BLaER1 (cell line): ENCODE measurements around the gene ATP9B.
"Not testable (repeated sequence)": the region's sequence is repeated elsewhere in the genome, so short reads cannot be mapped to it uniquely, and the experiment has no call there.

Experiments
- H3K27ac ChIP-seq: shearing (Covaris generic); formaldehyde crosslinking; 2 replicates; pipeline ENCODE4 v1.8.1; 2022
- H3K27me3 ChIP-seq: shearing (Covaris generic); formaldehyde crosslinking; 2 replicates; pipeline ENCODE4 v1.8.1; 2022
- H3K36me3 ChIP-seq: shearing (Covaris generic); formaldehyde crosslinking; 2 replicates; pipeline ENCODE4 v1.8.1; 2022
- H3K4me1 ChIP-seq: shearing (Covaris generic); formaldehyde crosslinking; 2 replicates; pipeline ENCODE4 v1.8.1; 2022
- H3K4me2 ChIP-seq: shearing (Covaris generic); formaldehyde crosslinking; 2 replicates; pipeline ENCODE4 v1.8.1; 2022
- H3K4me3 ChIP-seq: shearing (Covaris generic); formaldehyde crosslinking; 2 replicates; pipeline ENCODE4 v1.8.1; 2022
- H3K9ac ChIP-seq: shearing (Covaris generic); formaldehyde crosslinking; 2 replicates; pipeline ENCODE4 v1.8.1; 2022
- H3K9me3 ChIP-seq: shearing (Covaris generic); formaldehyde crosslinking; 2 replicates; pipeline ENCODE4 v1.8.1; 2022
- H4K20me1 ChIP-seq: shearing (Covaris generic); formaldehyde crosslinking; 2 replicates; pipeline ENCODE4 v1.8.1; 2022
- Cebpa-rat ChIP-seq: shearing (Covaris generic); IDR thresholded peaks from 2 replicates; pipeline ENCODE4 v1.8.1; 2022

Gene ATP9B

GRCh38 chr18:79260023-79260422 lies 190.8 kb downstream of the ATP9B start:
- H4K20me1 ChIP-seq = 0 out of 2 replicates have a peak, but pooled peaks cover 5% of the 10 kb centered on the region
- peak overlapping the region; percentile 60 for H3K4me2 ChIP-seq
- no peak for TF ChIP-seq Cebpa-rat
- H3K4me1 ChIP-seq = peaks cover 63% of the 10 kb centered on the region
- H3K36me3 ChIP-seq = peaks cover 8% of the 10 kb centered on the region
- H3K27me3 ChIP-seq = no peaks in the 10 kb centered on the region
- no peak overlapping the region for H3K27ac ChIP-seq
- H3K9ac ChIP-seq = no peak overlapping the region
- H3K9me3 ChIP-seq = peaks cover 5% of the 10 kb centered on the region
- no peak overlapping the region for H3K4me3 ChIP-seq

GRCh38 chr18:79260510-79260909 lies 191.3 kb downstream of the ATP9B start:
- Histone ChIP-seq H3K9me3 (peaks cover 9% of the 10 kb centered on the region), H3K4me3 (no peak overlapping the region), H3K9ac (no peak overlapping the region), H3K4me2 (peak overlapping the region; percentile 60), H4K20me1 (0 out of 2 replicates have a peak, but pooled peaks cover 5% of the 10 kb centered on the region), H3K27me3 (no peaks in the 10 kb centered on the region), H3K4me1 (peaks cover 63% of the 10 kb centered on the region), H3K27ac (no peak overlapping the region), H3K36me3 (peaks cover 6% of the 10 kb centered on the region)
- no peak for TF ChIP-seq Cebpa-rat

GRCh38 chr18:79265068-79265467 lies 195.9 kb downstream of the ATP9B start:
- H3K27me3 ChIP-seq, H3K27ac ChIP-seq, H4K20me1 ChIP-seq, H3K9ac ChIP-seq, H3K4me3 ChIP-seq, H3K4me2 ChIP-seq: not testable (repeated sequence)
- Histone ChIP-seq H3K4me1 (peaks cover 27% of the 10 kb centered on the region), H3K36me3 (peaks cover 14% of the 10 kb centered on the region), H3K9me3 (peaks cover 20% of the 10 kb centered on the region)

- peaks cover 17% of the 10 kb centered on the region for H3K9me3 ChIP-seq
- H4K20me1 ChIP-seq = not testable (repeated sequence)
Measured at GRCh38 chr18:79271812-79272211, 202.6 kb downstream of the ATP9B start.

GRCh38 chr18:79272916-79273315 lies 203.7 kb downstream of the ATP9B start:
- Histone ChIP-seq H3K4me3 (no peak overlapping the region), H3K9ac (no peak overlapping the region), H4K20me1 (no peaks in the 10 kb centered on the region), H3K36me3 (peaks cover 37% of the 10 kb centered on the region), H3K4me1 (peaks cover 19% of the 10 kb centered on the region), H3K4me2 (no peak overlapping the region), H3K27me3 (no peaks in the 10 kb centered on the region), H3K27ac (no peak overlapping the region), H3K9me3 (peaks cover 17% of the 10 kb centered on the region)
- no peak for TF ChIP-seq Cebpa-rat

More at GRCh38 chr18:79271812-79272211, 202.6 kb downstream of the ATP9B start:
- Histone ChIP-seq H3K36me3 (peaks cover 34% of the 10 kb centered on the region), H3K4me1 (peaks cover 19% of the 10 kb centered on the region)
- H3K9ac ChIP-seq, H3K27me3 ChIP-seq, H3K27ac ChIP-seq, H3K4me2 ChIP-seq, H3K4me3 ChIP-seq: not testable (repeated sequence)

GRCh38 chr18:79274823-79275222 lies 205.6 kb downstream of the ATP9B start:
- Histone ChIP-seq H3K9me3 (peaks cover 6% of the 10 kb centered on the region), H3K4me2 (peak overlapping the region; percentile 64; the same call in 1 of the 2 replicates), H3K27me3 (no peaks in the 10 kb centered on the region), H3K27ac (no peak overlapping the region), H3K4me1 (peaks cover 19% of the 10 kb centered on the region), H3K4me3 (no peak overlapping the region), H3K9ac (no peak overlapping the region), H4K20me1 (no peaks in the 10 kb centered on the region), H3K36me3 (peaks cover 44% of the 10 kb centered on the region)
- TF ChIP-seq Cebpa-rat = no peak

- Histone ChIP-seq H3K27ac (peak overlapping the region; percentile 35; the same call in 1 of the 2 replicates), H3K9ac (0 out of 2 replicates have a peak overlapping the region, but pooled peaks have one; percentile 49), H3K27me3 (no peaks in the 10 kb centered on the region), H3K4me1 (peaks cover 19% of the 10 kb centered on the region), H3K4me3 (no peak overlapping the region), H3K4me2 (peak overlapping the region; percentile 64), H4K20me1 (no peaks in the 10 kb centered on the region), H3K9me3 (peaks cover 6% of the 10 kb centered on the region), H3K36me3 (peaks cover 42% of the 10 kb centered on the region)
- no peak for TF ChIP-seq Cebpa-rat
Measured at GRCh38 chr18:79275461-79275860, 206.3 kb downstream of the ATP9B start.

GRCh38 chr18:79275992-79276391 lies 206.8 kb downstream of the ATP9B start:
- Histone ChIP-seq H3K4me2 (peak overlapping the region; percentile 64), H3K27ac (peak overlapping the region; percentile 35; the same call in 1 of the 2 replicates), H3K9me3 (peaks cover 6% of the 10 kb centered on the region), H3K4me3 (no peak overlapping the region), H3K4me1 (peaks cover 19% of the 10 kb centered on the region), H4K20me1 (no peaks in the 10 kb centered on the region), H3K27me3 (no peaks in the 10 kb centered on the region), H3K36me3 (peaks cover 37% of the 10 kb centered on the region), H3K9ac (no peak overlapping the region)
- no peak for TF ChIP-seq Cebpa-rat

GRCh38 chr18:79278896-79279295 lies 209.7 kb downstream of the ATP9B start:
- H3K36me3 ChIP-seq = peaks cover 29% of the 10 kb centered on the region
- no peak overlapping the region for H3K4me2 ChIP-seq
- no peaks in the 10 kb centered on the region for H3K9me3 ChIP-seq
- no peak overlapping the region for H3K27ac ChIP-seq
- peaks cover 35% of the 10 kb centered on the region for H3K4me1 ChIP-seq
- no peaks in the 10 kb centered on the region for H3K27me3 ChIP-seq
- H3K9ac ChIP-seq = no peak overlapping the region
- H4K20me1 ChIP-seq = no peaks in the 10 kb centered on the region
- H3K4me3 ChIP-seq = no peak overlapping the region
- TF ChIP-seq Cebpa-rat = no peak

- Histone ChIP-seq H3K4me2 (peak overlapping the region; percentile 75), H3K27me3 (no peaks in the 10 kb centered on the region), H3K4me3 (no peak overlapping the region; the same call in 1 of the 2 replicates), H3K27ac (peak overlapping the region; percentile 6; the same call in 1 of the 2 replicates), H3K9me3 (no peaks in the 10 kb centered on the region), H3K4me1 (peaks cover 20% of the 10 kb centered on the region), H4K20me1 (no peaks in the 10 kb centered on the region), H3K9ac (no peak overlapping the region), H3K36me3 (peaks cover 17% of the 10 kb centered on the region)
- TF ChIP-seq Cebpa-rat = no peak
Measured at GRCh38 chr18:79283131-79283810, 214.1 kb downstream of the ATP9B start.
